ENCODE measurements around the gene TRAPPC3. TPM values are rescaled to one million over a fixed set of nuclear protein-coding genes. Genes with fewer than 3 reads are reported as not detected.
A peak's percentile ranks its signal among the peaks of the same experiment; 100 is the strongest.

The TRAPPC3 gene
- total and polyA plus RNA-seq, 10 donors, result 42.9 to 98.1 (median 58.3) TPM

DNA sequence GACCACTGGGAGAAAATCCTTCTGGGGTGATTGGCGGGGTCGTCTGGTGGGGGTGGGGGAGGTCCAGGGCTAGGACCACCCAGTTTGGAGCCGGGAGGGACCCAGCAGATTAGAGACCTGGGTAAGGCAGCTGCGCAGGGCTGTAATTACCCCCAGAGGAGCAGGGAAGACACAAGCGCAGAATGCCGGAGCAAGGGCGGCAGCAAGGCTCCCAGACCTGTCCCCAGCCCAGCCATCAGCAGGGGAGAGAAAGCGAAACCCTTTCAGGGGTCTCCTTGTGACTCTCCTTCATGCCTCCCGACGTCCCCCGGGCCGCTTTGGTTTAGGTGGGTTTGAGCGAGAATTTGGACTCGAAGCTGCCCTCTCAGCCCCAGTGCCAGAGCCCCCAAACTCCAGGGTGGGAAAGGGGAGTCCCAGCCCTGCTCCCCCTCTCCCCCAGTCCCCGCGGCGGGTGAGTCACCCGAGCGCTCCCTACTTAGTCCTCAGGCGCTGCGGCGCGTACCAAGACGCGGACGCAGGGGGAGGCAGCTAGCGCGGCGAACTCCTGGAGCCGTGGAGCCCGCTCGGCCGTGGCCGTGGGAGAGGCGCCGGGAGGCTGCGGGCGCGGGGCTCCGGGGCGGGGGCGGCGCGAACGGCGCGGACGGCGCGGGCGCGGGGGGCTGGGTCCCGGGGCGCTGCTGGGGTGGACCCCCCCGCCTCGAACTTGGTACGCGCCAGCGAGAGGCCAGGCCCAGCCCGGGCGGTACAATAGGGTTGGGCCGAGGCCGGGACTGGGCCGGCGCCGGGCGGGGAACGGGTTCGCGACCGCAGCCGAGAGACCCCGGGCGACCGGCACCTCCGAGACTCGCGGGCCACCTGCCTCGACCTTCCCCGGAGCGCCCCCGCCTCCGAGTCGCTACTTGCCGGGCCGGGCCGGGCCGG, 6.4 kb upstream of the TRAPPC3 start, which contains the start of gene MAP7D1:
MAP7D1 (plus strand) TSS at position 753 of the 921 bp plus-strand sequence. CDS start 258 bp downstream, outside the sequence.
- 0 to 2% (median 1%) methylated on average over 22 to 88 of the region's 88 CpGs for WGBS, 5 donors
- intact Hi-C loops (cut with DNase I; ENCODE audit: low total_unique reads), result loop anchor here (10.0 kb wide), 2 partner anchors 69 to 129 kb away; partner anchors contain the start of gene THRAP3
- Histone ChIP-seq H3K27me3 (replicated peaks in 1 of 7) (no peaks in the 10 kb centered on the region), H3K27ac (peak within 1 kb of the TSS; percentile 98 to 100 (median 98)), H3K4me1 (peaks cover 58 to 87% (median 75%) of the 10 kb centered on the region in 6 donors), H3K4me3 (peak within 1 kb of the TSS; percentile 88 to 98 (median 97)), H3K36me3 (peaks cover 0 to 14% (median 0%) of the 10 kb centered on the region in 6 donors), H3K9me3 (no peaks in the 10 kb centered on the region)
- no peak for TF ChIP-seq CTCF (IDR thresholded peaks at IDR 0.05 in 8 of 11, conservative IDR thresholded peaks at IDR 0.05 in 3 of 11)
- peak; percentile 94 to 96 (median 95) for TF ChIP-seq POLR2AphosphoS5 (IDR thresholded peaks at IDR 0.05)
- peak; percentile 56 to 71 (median 58) for TF ChIP-seq POLR2A (IDR thresholded peaks at IDR 0.05)
- peak; percentile 97 for DNase-seq

- WGBS, 5 donors, result 55 to 60% (median 56%) methylated on average over 5 of the region's 6 CpGs
- intact Hi-C loops (cut with DNase I; ENCODE audit: low total_unique reads), result loop anchor here (5.0 to 10.0 kb wide), 3 partner anchors 32 to 130 kb away; partner anchors contain the start of gene THRAP3
- H3K27me3 ChIP-seq (replicated peaks in 1 of 7), result no peaks in the 10 kb centered on the region
- DNase-seq, result peak; percentile 85
- no peaks in the 10 kb centered on the region for H3K9me3 ChIP-seq
- peak overlapping the region; percentile 98 to 100 (median 98) for H3K27ac ChIP-seq
- H3K4me3 ChIP-seq, result peak overlapping the region; percentile 40 to 98 (median 96)
- peaks cover 58 to 87% (median 75%) of the 10 kb centered on the region in 6 donors for H3K4me1 ChIP-seq
- peaks cover 0 to 14% (median 0%) of the 10 kb centered on the region in 6 donors for H3K36me3 ChIP-seq
- TF ChIP-seq POLR2A (IDR thresholded peaks at IDR 0.05), result no peak
- no peak for TF ChIP-seq POLR2AphosphoS5 (IDR thresholded peaks at IDR 0.05)
- no peak for TF ChIP-seq CTCF (IDR thresholded peaks at IDR 0.05 in 8 of 11, conservative IDR thresholded peaks at IDR 0.05 in 3 of 11)
Measured at GRCh38 chr1:36154765-36155407, 5.6 kb upstream of the TRAPPC3 start.

DNA sequence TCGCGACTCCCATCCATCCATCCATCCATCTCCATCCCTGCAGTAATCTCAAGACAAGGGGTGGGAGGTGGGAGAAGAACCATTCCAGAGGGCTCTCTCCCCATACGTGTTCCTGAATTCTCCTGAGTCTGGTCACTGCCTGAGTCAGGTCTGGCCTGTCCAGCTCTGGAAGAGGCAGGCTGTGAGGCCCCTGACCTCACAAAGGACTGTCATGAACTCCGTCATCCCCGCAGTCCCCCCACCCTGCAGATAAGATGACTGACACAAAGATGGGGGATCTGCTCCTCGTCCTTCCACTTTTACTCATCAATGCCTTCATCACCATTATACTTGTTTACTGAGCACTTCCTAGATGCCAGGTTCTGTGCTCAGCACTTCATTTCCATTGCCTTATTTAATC, 5.0 kb upstream of the TRAPPC3 start:
- peak overlapping the region in 3 of 8 donors; percentile 99 to 100 (median 100) for H3K27ac ChIP-seq
- peaks cover 0 to 9% (median 0%) of the 10 kb centered on the region in 6 donors for H3K36me3 ChIP-seq
- H3K4me1 ChIP-seq, result peaks cover 54 to 85% (median 74%) of the 10 kb centered on the region in 6 donors
- TF ChIP-seq CTCF (IDR thresholded peaks at IDR 0.05 in 8 of 11, conservative IDR thresholded peaks at IDR 0.05 in 3 of 11) (no peak), POLR2A (IDR thresholded peaks at IDR 0.05) (no peak), POLR2AphosphoS5 (IDR thresholded peaks at IDR 0.05) (no peak)
- DNase-seq, result no peak
- H3K9me3 ChIP-seq, result no peaks in the 10 kb centered on the region
- no peak overlapping the region for H3K4me3 ChIP-seq
- H3K27me3 ChIP-seq (replicated peaks in 1 of 7), result no peaks in the 10 kb centered on the region
- WGBS, 5 donors, result 92 to 95% (median 93%) methylated on average over 6 of the region's 6 CpGs
- intact Hi-C loops (cut with DNase I; ENCODE audit: low total_unique reads), result loop anchor here (5.0 to 10.0 kb wide), 3 partner anchors 33 to 130 kb away; partner anchors contain the start of gene THRAP3
